GM12801 (cell line): ENCODE results near the gene SMAD6.

Experiments used
- TF ChIP-seq, protein P1 (sequence below): IDR thresholded peaks from one replicate; pipeline ENCODE4 v1.5.1; 2011; ENCODE audit warnings: control low read depth; ENCODE audit not compliant: insufficient read length; ENCODE audit errors: extremely low read depth

The SMAD6 gene

DNA sequence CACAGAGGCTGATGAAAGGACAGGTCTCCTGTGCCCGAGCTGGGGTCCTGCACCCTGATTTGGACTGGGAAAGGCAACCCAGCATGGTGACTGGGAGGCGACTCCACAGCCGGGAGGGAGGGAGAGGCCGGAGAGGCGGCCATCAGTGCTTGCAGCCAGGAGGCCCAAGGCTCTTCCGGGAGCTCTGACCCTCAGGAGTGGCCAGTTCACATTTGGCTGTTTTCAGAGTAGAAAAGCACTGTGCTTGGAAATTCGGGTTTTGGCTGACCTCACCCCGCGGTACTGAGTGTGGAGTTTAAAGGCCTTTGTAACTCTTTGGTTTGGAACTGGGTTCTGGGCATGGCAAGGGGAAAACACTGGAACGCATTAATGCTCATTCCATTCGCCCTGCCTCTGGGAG is 31.9 kb downstream of the SMAD6 start:
- TF ChIP-seq, protein P1, sequence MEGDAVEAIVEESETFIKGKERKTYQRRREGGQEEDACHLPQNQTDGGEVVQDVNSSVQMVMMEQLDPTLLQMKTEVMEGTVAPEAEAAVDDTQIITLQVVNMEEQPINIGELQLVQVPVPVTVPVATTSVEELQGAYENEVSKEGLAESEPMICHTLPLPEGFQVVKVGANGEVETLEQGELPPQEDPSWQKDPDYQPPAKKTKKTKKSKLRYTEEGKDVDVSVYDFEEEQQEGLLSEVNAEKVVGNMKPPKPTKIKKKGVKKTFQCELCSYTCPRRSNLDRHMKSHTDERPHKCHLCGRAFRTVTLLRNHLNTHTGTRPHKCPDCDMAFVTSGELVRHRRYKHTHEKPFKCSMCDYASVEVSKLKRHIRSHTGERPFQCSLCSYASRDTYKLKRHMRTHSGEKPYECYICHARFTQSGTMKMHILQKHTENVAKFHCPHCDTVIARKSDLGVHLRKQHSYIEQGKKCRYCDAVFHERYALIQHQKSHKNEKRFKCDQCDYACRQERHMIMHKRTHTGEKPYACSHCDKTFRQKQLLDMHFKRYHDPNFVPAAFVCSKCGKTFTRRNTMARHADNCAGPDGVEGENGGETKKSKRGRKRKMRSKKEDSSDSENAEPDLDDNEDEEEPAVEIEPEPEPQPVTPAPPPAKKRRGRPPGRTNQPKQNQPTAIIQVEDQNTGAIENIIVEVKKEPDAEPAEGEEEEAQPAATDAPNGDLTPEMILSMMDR: no peak

DNA sequence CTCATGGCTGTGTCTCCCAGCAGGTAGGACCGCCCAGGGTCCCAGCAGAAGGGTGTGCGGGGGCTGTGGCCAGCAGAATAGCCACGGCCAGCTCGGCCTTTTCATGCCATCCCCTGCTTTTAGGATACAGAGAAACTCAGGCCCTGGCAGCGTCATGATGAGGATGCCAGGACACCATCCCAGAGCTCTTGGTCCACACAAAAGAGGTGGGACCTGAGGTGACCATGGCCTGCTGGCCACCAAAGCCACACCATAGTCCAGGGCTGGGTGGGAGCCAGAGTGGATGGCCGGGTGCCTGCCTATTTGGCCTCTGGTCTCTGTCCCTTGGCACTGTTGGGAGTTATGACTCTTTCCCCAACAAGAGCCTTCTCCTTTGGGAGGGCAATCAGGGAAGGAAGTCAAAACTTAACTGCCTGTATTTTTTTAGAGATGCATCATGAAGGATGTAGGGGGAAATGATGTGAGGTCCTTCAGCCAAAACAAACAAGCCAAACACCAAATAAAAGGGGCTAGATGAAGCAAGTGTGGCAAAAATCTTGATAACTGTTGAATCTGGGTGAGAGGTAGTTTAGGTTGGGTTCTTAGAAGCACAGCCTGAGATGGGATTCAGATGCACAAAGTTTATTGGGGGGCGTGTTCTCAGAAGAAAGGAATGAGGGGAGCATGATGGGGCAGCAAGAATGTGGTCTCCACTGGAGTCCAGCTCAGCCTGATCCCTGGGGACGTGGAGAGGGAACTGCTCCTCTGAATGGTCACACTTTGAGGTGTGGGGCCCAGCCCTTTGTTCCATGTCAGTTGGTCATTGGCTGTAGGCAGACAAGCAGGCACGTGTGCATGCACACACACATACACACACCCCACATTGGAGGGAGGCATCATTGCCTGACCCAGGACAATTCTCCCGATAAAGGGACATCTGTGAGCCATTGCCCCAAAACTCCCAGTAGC is 33.2 kb downstream of the SMAD6 start:
- TF ChIP-seq, protein P1: no peak

DNA sequence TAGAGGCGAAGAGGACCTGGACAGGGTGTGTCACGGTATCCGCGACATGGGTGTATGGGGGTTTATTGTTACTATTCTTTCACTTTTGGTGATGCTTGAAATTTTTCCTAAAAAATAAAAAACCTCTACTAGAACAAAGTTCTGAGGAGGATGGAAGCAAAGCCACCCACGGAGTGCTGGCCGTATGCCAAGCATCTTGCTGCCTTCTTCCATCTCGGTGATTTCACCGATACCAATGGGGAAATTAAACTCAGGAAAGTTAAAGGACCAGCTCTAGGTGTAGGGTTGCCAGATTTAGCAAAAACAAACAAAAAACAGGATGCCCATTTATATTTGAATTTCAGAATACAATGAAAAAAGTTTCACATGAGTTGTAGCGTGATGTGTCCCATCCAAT is 33.9 kb downstream of the SMAD6 start:
- TF ChIP-seq, protein P1: no peak

DNA sequence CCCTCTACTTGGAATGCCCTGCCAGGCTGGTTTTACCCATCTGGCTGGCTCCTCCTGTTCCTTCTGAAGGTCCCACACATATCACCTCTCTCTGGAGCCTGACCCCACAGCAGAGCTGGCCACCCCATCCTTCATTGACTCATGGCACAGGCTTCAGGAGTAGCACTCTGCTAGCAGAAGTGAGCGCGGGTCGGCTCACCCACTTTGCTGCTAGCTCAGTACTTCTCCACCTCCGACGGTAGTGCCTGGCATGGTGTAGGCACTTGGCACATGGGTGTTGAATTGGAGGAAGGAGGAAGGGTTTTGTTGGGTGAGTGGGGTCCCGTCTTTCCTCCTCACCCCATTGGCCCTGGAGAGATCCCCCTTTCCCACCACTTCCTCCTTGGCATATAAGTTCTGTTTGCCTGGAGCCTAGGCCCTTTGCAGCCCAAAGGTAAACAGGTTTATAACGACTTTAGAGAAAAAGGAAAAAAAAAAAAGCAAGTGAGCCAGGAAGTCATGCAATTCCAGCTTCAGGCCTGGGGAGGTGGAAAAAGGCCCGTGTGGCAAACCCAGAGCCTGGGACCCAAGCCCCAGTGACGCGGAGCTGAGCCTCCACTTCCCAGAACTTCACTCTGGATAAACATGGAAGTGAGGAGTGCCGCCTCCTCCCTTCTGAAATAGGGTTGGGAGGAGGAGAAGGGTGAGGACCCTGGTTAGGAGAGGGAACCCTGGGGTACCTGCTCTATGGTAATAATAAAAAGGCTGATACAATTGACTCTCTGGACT is 35.4 kb downstream of the SMAD6 start:
- TF ChIP-seq, protein P1: no peak

DNA sequence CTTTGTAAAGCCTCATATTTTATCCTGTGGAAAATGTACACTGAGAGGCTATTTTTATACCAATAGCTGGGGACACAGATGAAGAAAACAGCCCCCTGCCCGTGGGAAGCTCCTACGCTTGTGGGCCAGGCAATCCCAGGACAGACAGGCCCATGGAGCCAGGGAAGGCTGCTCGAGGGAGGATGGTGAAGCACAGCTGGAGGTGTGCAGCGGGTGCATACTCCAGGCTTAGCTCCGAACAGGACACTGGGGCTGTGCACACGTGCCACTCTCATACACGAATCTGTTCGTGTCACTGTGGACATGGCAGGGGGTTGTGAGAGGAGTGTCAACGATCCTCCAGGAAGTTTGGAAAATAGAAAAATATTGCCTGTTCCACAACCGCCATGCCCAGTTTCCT is 36.1 kb downstream of the SMAD6 start:
- TF ChIP-seq, protein P1: no peak

DNA sequence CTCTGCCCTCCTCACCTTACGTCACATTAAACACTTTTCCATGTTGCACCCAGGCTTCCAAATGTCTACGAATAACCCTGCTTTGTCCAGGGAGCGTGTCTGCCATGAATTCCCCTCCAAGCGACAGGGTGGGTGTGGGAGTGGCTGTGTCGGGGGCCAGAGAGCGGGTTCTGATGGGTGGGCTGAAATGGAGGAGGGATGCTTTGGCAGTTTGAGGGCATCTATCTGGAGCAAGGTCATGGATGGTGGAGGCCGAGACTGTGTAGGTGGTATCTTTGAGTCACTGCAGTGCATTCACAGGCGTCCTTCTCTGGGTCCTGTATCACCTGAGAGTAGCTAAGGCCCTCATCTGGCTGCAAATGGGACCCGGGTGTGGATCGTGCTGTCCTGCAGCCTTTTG is 36.6 kb downstream of the SMAD6 start:
- TF ChIP-seq, protein P1: no peak

DNA sequence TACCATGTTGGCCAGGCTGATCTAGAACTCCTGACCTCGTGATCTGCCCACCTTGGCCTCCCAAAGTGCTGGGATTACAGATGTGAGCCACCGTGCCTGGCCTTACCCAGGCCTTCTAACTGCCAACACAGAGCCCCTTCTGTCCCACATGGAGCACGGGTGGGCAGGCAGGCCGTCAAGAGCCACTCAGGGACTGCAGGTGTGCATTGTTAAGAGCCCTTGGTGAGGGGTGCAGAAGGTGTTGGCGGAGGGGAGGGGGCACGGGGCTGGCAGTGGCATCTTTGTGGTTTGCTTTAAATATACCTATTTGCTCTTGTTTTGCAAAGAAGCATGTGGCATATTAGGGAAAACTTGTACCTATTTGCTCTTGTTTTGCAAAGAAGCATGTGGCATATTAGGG is 37.3 kb downstream of the SMAD6 start:
- TF ChIP-seq, protein P1: no peak
